GM21737 (cell line): Measurements from ENCODE around the gene CNOT6L.

ENCODE experiments used
- ATAC-seq: cut with Tn5 transposase; IDR thresholded peaks from one replicate; pipeline ENCODE4 v1.9.1; 2021; ENCODE audit warnings: mild to moderate bottlenecking, moderate library complexity; ENCODE audit not compliant: unreplicated experiment

CNOT6L gene

GRCh38 chr4:77820649-77821561, 1.7 kb upstream of the CNOT6L start:
- no peak for ATAC-seq

- ATAC-seq, result peak; percentile 79
Observed at GRCh38 chr4:77819843-77820648, 878 bp upstream of the CNOT6L start.

GRCh38 chr4:77819404-77819842, 255 bp upstream of the CNOT6L start:
- peak; percentile 6 for ATAC-seq

GRCh38 chr4:77818073-77818601, 1.0 kb downstream of the CNOT6L start:
- ATAC-seq, result peak; percentile 24

GRCh38 chr4:77817304-77818072, 1.7 kb downstream of the CNOT6L start:
- ATAC-seq, result no peak

GRCh38 chr4:77816546-77816945, 2.6 kb downstream of the CNOT6L start:
- ATAC-seq, result no peak

- ATAC-seq, result no peak
Observed at GRCh38 chr4:77815636-77816035, 3.5 kb downstream of the CNOT6L start.

- no peak for ATAC-seq
Observed at GRCh38 chr4:77805840-77806239, 13.3 kb downstream of the CNOT6L start.

- ATAC-seq, result no peak
Observed at GRCh38 chr4:77804471-77804870, 14.7 kb downstream of the CNOT6L start.

- ATAC-seq, result no peak
Observed at GRCh38 chr4:77802402-77802801, 16.8 kb downstream of the CNOT6L start.

- ATAC-seq, result no peak
Observed at GRCh38 chr4:77801260-77801608, 17.9 kb downstream of the CNOT6L start.

- ATAC-seq, result no peak
Observed at GRCh38 chr4:77800483-77801259, 18.5 kb downstream of the CNOT6L start.

GRCh38 chr4:77800077-77800476, 19.1 kb downstream of the CNOT6L start:
- no peak for ATAC-seq

- no peak for ATAC-seq
Observed at GRCh38 chr4:77798385-77798784, 20.8 kb downstream of the CNOT6L start.

- ATAC-seq, result no peak
Observed at GRCh38 chr4:77797239-77797638, 21.9 kb downstream of the CNOT6L start.

- no peak for ATAC-seq
Observed at GRCh38 chr4:77795326-77795725, 23.8 kb downstream of the CNOT6L start.

- ATAC-seq, result no peak
Observed at GRCh38 chr4:77790146-77790545, 29.0 kb downstream of the CNOT6L start.

GRCh38 chr4:77788990-77789389, 30.2 kb downstream of the CNOT6L start:
- no peak for ATAC-seq

GRCh38 chr4:77787969-77788368, 31.2 kb downstream of the CNOT6L start:
- ATAC-seq, result no peak

- ATAC-seq, result no peak
Observed at GRCh38 chr4:77785669-77786068, 33.5 kb downstream of the CNOT6L start.
